Measurements from ENCODE around the gene DPH6.
A peak's percentile ranks its signal among the peaks of the same experiment; 100 is the strongest.

DPH6 gene

DNA sequence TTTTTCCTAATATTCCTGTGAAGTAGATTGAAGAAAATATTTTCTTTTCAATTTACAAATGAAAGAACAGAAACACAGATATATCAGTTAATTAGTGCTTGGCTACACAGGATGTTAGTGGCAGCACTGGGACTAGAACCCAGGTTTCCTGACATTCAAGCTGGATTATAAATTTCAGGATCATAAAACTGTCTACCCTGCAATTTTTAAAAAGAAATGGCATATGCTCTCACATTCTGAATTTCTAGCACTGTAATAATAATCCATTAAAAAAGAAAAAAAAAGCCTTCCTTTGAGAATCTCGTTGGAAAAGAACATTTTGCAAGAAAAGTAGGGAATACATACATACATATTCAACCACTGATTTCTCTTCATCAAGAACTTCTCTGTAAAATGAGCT, 9.3 kb upstream of the DPH6 start:
- H3K27me3 Mint-ChIP-seq = no peaks in the 10 kb centered on the region
- H3K36me3 Mint-ChIP-seq (ENCODE audit: low read depth) = no peaks in the 10 kb centered on the region

DNA sequence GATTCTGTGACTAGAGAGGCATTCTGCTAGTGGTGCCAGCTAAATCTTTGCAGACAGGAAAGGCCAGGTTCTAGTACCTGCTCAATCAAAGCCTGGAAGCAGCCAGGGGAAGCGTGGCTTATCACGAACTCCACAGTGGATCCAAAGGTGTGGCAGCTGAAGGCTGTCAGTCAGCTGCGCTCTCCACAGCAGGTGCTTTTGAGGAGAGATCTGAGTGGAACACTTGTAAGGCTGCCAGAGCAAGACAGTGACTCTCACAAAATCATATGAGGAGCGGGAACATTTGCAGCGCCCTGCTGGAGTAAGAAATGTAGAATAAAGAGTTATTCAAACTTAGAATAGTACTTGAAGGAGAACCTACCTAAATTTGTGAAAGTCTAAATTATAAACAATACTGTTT, 5.0 kb upstream of the DPH6 start:
- Mint-ChIP-seq H3K36me3 (ENCODE audit: low read depth) (no peaks in the 10 kb centered on the region), H3K4me1 (ENCODE audit: low read depth) (peaks cover 11% of the 10 kb centered on the region), H3K4me3 (no peak overlapping the region), H3K9me3 (no peaks in the 10 kb centered on the region), H3K27me3 (no peaks in the 10 kb centered on the region), H3K27ac (no peak overlapping the region)

More for the DNA sequence above, 9.3 kb upstream of the DPH6 start:
- peaks cover 4% of the 10 kb centered on the region for H3K4me1 Mint-ChIP-seq (ENCODE audit: low read depth)
- no peak overlapping the region for H3K27ac Mint-ChIP-seq
- H3K4me3 Mint-ChIP-seq = no peak overlapping the region
- no peaks in the 10 kb centered on the region for H3K9me3 Mint-ChIP-seq

DNA sequence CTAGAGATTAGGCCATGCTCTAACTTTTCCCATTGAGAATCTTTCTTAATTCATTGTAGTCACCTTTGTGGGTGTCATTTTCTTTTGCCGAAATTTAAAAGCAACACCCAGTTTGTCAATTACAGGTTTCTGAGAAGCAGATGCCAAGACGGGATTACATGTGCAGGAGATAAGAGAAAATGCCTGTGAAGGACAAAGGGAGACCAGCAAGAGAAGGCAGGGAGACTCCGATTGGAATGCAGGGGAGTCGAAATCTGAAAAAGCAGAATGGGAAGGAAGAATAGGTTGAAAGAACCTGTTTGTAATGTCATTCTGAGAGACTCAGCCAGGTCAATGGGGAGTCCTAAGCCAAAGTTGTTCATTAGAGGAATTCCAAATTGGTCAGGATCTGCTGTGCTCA, 3.6 kb upstream of the DPH6 start:
- H3K36me3 Mint-ChIP-seq (ENCODE audit: low read depth) = no peaks in the 10 kb centered on the region
- peaks cover 22% of the 10 kb centered on the region for H3K4me1 Mint-ChIP-seq (ENCODE audit: low read depth)
- H3K9me3 Mint-ChIP-seq = no peaks in the 10 kb centered on the region
- H3K27ac Mint-ChIP-seq = no peak overlapping the region
- H3K4me3 Mint-ChIP-seq = no peak overlapping the region
- no peaks in the 10 kb centered on the region for H3K27me3 Mint-ChIP-seq

- H3K4me1 Mint-ChIP-seq (ENCODE audit: low read depth) = peaks cover 23% of the 10 kb centered on the region
- H3K27me3 Mint-ChIP-seq = no peaks in the 10 kb centered on the region
- H3K4me3 Mint-ChIP-seq = no peak overlapping the region
- H3K36me3 Mint-ChIP-seq (ENCODE audit: low read depth) = no peaks in the 10 kb centered on the region
- no peak overlapping the region for H3K27ac Mint-ChIP-seq
- no peaks in the 10 kb centered on the region for H3K9me3 Mint-ChIP-seq
Measured at GRCh38 chr15:35548435-35548834, 2.5 kb upstream of the DPH6 start.

DNA sequence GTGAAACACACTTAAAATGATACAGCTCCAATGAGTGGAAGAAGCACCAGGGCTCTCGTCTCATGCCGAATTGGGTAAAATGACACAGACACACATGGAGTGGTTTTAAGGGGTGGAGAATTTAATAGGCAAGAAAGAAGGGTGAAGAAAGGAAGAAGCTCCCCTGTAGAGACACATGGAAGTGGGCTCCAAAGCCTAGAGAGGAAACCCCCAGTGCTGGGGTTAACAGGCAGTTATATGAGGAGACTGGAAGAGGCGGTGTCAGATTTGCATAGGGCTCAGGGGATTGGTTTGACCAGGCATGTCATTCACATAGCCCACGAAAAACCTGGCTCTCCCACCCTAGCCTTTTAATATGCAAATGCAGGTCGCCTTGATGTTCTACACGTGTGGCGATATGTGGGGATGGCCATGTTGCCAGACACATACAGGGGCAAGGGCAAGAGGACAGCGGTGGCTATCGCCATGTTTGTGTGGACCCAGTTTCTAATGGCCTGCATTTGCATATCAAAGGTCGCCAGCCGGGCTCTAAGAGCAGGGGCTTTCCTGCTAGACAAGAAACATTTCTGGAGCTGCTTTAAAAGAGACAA, 1.9 kb upstream of the DPH6 start:
- Mint-ChIP-seq H3K27ac (no peak overlapping the region), H3K9me3 (no peaks in the 10 kb centered on the region), H3K4me3 (no peak overlapping the region), H3K27me3 (no peaks in the 10 kb centered on the region), H3K4me1 (ENCODE audit: low read depth) (peaks cover 23% of the 10 kb centered on the region), H3K36me3 (ENCODE audit: low read depth) (no peaks in the 10 kb centered on the region)

DNA sequence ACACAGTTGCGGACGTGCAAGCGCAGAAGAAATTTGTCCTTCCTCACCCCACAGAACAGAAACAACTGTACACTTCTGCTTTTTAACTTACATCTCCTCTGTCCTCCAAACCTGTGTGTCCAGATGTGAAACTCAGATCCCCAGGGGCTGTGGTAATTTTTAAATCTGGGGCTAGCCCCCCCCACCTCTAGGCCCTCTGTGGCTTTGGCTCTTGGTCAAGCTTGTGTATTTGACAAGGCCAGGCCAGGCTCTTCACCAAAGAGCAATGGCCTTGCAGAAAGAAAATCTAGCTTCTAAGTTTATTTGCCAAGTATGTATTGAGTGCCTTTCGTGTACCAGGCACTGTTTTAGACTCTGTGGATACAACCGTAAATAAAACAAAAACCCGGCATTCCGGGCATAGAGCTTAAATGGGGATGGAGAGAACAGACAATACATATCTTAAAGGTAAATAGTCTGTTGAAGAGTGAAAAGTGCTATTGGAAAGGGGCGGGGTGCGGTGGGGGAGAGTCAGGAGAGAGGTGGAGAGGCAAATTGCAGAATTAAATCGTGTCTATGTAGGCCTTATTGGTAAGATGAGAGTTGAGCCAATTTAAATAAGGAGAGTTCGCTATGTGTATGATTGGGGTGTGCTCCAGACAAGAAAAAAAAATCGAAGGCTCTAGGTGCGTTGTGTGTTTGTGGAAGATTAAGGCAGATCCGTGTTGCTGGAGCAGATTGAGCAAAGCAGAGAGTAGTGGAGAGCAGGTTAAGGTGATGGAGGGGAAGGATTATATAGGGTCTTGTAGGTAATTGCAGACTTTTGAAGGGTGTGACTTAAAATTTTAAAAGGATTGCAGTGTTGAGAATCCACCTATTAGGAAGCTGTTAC, 781 bp upstream of the DPH6 start:
- no peaks in the 10 kb centered on the region for H3K27me3 Mint-ChIP-seq
- no peaks in the 10 kb centered on the region for H3K36me3 Mint-ChIP-seq (ENCODE audit: low read depth)
- no peaks in the 10 kb centered on the region for H3K9me3 Mint-ChIP-seq
- H3K4me1 Mint-ChIP-seq (ENCODE audit: low read depth) = peaks cover 23% of the 10 kb centered on the region
- peak overlapping the region; percentile 86 for H3K27ac Mint-ChIP-seq
- peak overlapping the region; percentile 95 for H3K4me3 Mint-ChIP-seq

GRCh38 chr15:35545316-35545823, 595 bp downstream of the DPH6 start:
- Mint-ChIP-seq H3K4me1 (ENCODE audit: low read depth) (peaks cover 23% of the 10 kb centered on the region), H3K9me3 (no peaks in the 10 kb centered on the region), H3K27ac (peak overlapping the region; percentile 98), H3K4me3 (peak overlapping the region; percentile 95), H3K27me3 (no peaks in the 10 kb centered on the region), H3K36me3 (ENCODE audit: low read depth) (no peaks in the 10 kb centered on the region)

- Mint-ChIP-seq H3K27me3 (no peaks in the 10 kb centered on the region), H3K4me1 (ENCODE audit: low read depth) (peaks cover 12% of the 10 kb centered on the region), H3K4me3 (no peak overlapping the region), H3K36me3 (ENCODE audit: low read depth) (peaks cover 5% of the 10 kb centered on the region), H3K27ac (no peak overlapping the region), H3K9me3 (no peaks in the 10 kb centered on the region)
Measured at GRCh38 chr15:35540885-35541284, 5.1 kb downstream of the DPH6 start.

- no peak overlapping the region for H3K27ac Mint-ChIP-seq
- H3K4me1 Mint-ChIP-seq (ENCODE audit: low read depth) = peaks cover 5% of the 10 kb centered on the region
- no peaks in the 10 kb centered on the region for H3K9me3 Mint-ChIP-seq
- H3K36me3 Mint-ChIP-seq (ENCODE audit: low read depth) = peaks cover 5% of the 10 kb centered on the region
- no peak overlapping the region for H3K4me3 Mint-ChIP-seq
- H3K27me3 Mint-ChIP-seq = no peaks in the 10 kb centered on the region
Measured at GRCh38 chr15:35540021-35540420, 5.9 kb downstream of the DPH6 start.

- H3K4me1 Mint-ChIP-seq (ENCODE audit: low read depth) = no peaks in the 10 kb centered on the region
- no peak overlapping the region for H3K4me3 Mint-ChIP-seq
- no peaks in the 10 kb centered on the region for H3K27me3 Mint-ChIP-seq
- no peaks in the 10 kb centered on the region for H3K9me3 Mint-ChIP-seq
- H3K36me3 Mint-ChIP-seq (ENCODE audit: low read depth) = peaks cover 34% of the 10 kb centered on the region
- H3K27ac Mint-ChIP-seq = no peak overlapping the region
Measured at GRCh38 chr15:35535365-35535916, 10.5 kb downstream of the DPH6 start.

DNA sequence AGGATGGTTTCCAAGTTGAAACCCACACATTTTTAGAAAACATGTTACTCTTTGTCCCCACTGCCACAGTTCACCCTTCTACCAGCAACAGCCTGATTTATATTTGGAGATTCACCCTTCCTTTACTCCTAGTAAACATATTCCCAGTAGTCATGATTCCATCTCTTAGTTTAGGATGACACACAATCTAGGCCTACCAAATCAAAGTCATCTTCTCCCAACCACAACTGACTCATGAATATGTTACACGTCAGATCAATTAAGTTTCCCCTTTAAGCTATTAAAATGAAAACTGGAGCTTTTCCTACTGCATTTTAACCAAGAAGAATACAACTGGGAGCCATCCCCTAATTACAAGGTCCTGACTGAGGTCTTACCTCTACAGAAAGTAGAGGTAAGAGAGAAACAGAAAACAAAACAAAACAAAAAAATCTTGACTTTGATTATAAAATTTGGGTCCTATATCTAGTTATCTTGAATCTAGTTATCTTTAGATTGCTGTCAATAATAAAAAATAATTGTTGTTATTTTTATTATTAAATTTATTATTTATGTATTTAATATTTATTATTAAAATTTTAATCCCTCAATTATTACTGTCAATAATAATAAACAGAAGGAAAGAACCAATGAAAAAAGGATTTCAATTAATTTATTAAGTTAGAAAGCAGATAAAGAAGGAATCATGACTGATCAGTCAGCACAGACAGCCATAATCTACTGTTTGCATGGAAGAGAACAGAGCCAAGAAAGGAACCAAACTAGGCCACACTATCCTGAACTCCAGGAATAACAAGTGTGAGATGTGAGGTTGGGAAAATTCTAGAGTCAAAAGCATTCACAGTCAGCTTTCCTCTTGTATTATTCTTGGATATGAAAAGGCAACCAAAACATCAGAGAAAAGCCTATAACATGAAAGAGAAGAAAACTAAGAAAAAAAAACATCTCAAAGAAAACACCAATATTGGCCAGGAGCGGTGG, 12.5 kb downstream of the DPH6 start:
- H3K27me3 Mint-ChIP-seq = no peaks in the 10 kb centered on the region
- H3K9me3 Mint-ChIP-seq = peaks cover 10% of the 10 kb centered on the region
- H3K4me1 Mint-ChIP-seq (ENCODE audit: low read depth) = no peaks in the 10 kb centered on the region
- no peak overlapping the region for H3K4me3 Mint-ChIP-seq
- no peak overlapping the region for H3K27ac Mint-ChIP-seq
- H3K36me3 Mint-ChIP-seq (ENCODE audit: low read depth) = peaks cover 52% of the 10 kb centered on the region

DNA sequence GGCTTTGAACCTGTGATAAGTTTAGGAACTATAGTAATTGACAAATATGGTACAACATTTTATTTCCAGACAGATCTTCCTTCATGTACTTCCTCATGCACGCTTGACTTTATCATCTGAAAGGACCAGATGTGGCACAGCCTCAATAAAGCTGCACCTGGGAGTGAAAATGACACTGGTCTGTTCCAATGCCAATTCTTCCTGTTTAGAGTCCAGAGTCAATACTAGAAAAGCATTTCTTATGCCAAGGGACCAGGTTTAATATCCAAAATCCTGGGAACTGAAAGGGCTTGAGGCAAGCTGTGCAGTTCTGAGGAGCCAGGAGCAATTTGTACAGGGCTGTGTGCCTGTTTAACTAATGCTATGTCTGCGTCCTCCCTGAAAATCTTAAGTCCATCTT, 15.3 kb downstream of the DPH6 start:
- H3K27me3 Mint-ChIP-seq = no peaks in the 10 kb centered on the region
- no peaks in the 10 kb centered on the region for H3K4me1 Mint-ChIP-seq (ENCODE audit: low read depth)
- H3K9me3 Mint-ChIP-seq = peaks cover 10% of the 10 kb centered on the region
- H3K36me3 Mint-ChIP-seq (ENCODE audit: low read depth) = peaks cover 52% of the 10 kb centered on the region
- no peak overlapping the region for H3K4me3 Mint-ChIP-seq
- H3K27ac Mint-ChIP-seq = no peak overlapping the region

GRCh38 chr15:35529784-35530183, 16.2 kb downstream of the DPH6 start:
- Mint-ChIP-seq H3K27ac (no peak overlapping the region), H3K27me3 (no peaks in the 10 kb centered on the region), H3K4me1 (ENCODE audit: low read depth) (no peaks in the 10 kb centered on the region), H3K9me3 (peaks cover 10% of the 10 kb centered on the region), H3K36me3 (ENCODE audit: low read depth) (peaks cover 49% of the 10 kb centered on the region), H3K4me3 (no peak overlapping the region)

DNA sequence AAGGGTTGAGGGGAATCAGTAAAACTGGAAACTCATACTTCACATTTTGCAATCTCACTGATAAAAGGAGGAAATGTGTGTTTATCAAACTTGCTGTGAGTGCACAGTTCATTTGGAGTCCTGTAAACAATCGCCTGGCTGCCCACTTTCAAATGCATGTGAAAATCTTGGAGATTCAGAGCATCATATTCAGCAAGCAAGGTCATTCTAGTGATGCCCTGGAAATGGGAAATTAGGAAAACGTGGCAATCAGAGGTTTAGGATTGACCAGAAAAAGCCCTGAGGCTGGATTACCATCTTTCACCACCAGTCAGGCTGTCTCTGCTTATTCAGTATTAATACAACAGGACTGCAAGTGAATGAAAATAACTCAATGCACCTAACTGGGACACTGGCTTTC, 23.9 kb downstream of the DPH6 start:
- no peaks in the 10 kb centered on the region for H3K4me1 Mint-ChIP-seq (ENCODE audit: low read depth)
- no peaks in the 10 kb centered on the region for H3K27me3 Mint-ChIP-seq
- H3K4me3 Mint-ChIP-seq = no peak overlapping the region
- H3K9me3 Mint-ChIP-seq = no peaks in the 10 kb centered on the region
- no peaks in the 10 kb centered on the region for H3K36me3 Mint-ChIP-seq (ENCODE audit: low read depth)
- H3K27ac Mint-ChIP-seq = no peak overlapping the region
